HL-60/S4 (cell line): ENCODE data around the gene LENG1.

Experiments used
- in situ Hi-C: fragments of 300-500 bp; cut with MboI; formaldehyde crosslinking; loops from 2 replicates; pipeline ENCODE4 v1.14.3; 2022; ENCODE audit warnings: low sequenced_read_pairs

The LENG1 gene

GRCh38 chr19:54165222-54165621 lies 5.7 kb upstream of the LENG1 start:
- in situ Hi-C loops: no loop called here

- in situ Hi-C loops: no loop called here
Measured at GRCh38 chr19:54164369-54165068, 5.0 kb upstream of the LENG1 start.

GRCh38 chr19:54162884-54163283 lies 3.4 kb upstream of the LENG1 start:
- in situ Hi-C loops: no loop called here

GRCh38 chr19:54162241-54162805 lies 2.8 kb upstream of the LENG1 start:
- in situ Hi-C loops: no loop called here

- in situ Hi-C loops: no loop called here
Measured at GRCh38 chr19:54160854-54161253, 1.3 kb upstream of the LENG1 start.

GRCh38 chr19:54160182-54160811 lies 776 bp upstream of the LENG1 start:
- in situ Hi-C loops: no loop called here

- in situ Hi-C loops: no loop called here
Measured at GRCh38 chr19:54158812-54159351, 639 bp downstream of the LENG1 start.

- in situ Hi-C loops: no loop called here
Measured at GRCh38 chr19:54156953-54157352, 2.6 kb downstream of the LENG1 start.

GRCh38 chr19:54156490-54156889 lies 3.0 kb downstream of the LENG1 start:
- in situ Hi-C loops: no loop called here

- in situ Hi-C loops: no loop called here
Measured at GRCh38 chr19:54155694-54156093, 3.8 kb downstream of the LENG1 start.

GRCh38 chr19:54154603-54155345 lies 4.7 kb downstream of the LENG1 start:
- in situ Hi-C loops: no loop called here

- in situ Hi-C loops: no loop called here
Measured at GRCh38 chr19:54153731-54154326, 5.7 kb downstream of the LENG1 start.

GRCh38 chr19:54152878-54153524 lies 6.5 kb downstream of the LENG1 start:
- in situ Hi-C loops: no loop called here

GRCh38 chr19:54152267-54152666 lies 7.3 kb downstream of the LENG1 start:
- in situ Hi-C loops: no loop called here

GRCh38 chr19:54151362-54152035 lies 8.0 kb downstream of the LENG1 start:
- in situ Hi-C loops: no loop called here

GRCh38 chr19:54149021-54149812 lies 10.3 kb downstream of the LENG1 start:
- in situ Hi-C loops: no loop called here

GRCh38 chr19:54148158-54148557 lies 11.4 kb downstream of the LENG1 start:
- in situ Hi-C loops: no loop called here

- in situ Hi-C loops: no loop called here
Measured at GRCh38 chr19:54147676-54148075, 11.8 kb downstream of the LENG1 start.

GRCh38 chr19:54145541-54146158 lies 13.9 kb downstream of the LENG1 start:
- in situ Hi-C loops: no loop called here
